ENCODE results near the gene MICU2.

Gene MICU2

GRCh38 chr13:21546372-21546771 lies 57.6 kb downstream of the MICU2 start:
- no peak overlapping the region for H3K4me3 ChIP-seq (ENCODE audit: extremely low read depth, insufficient read depth, low read length, poor library complexity, severe bottlenecking)
- no peaks in the 10 kb centered on the region for H3K9me3 ChIP-seq (ENCODE audit: control insufficient read depth, low read length)
- H3K27ac ChIP-seq (ENCODE audit: low read depth, low read length, severe bottlenecking), result no peak overlapping the region
- H3K36me3 ChIP-seq (ENCODE audit: control insufficient read depth, insufficient read depth, low read length), result peaks cover 11% of the 10 kb centered on the region
- WGBS, 2 experiments (ENCODE audit: insufficient coverage in 2 of 2), result 89 to 100% methylated on average over 1 of the region's 1 CpG
- H3K4me1 ChIP-seq (ENCODE audit: control insufficient read depth, insufficient read depth, low read length, poor library complexity, severe bottlenecking), result peaks cover 4% of the 10 kb centered on the region

DNA sequence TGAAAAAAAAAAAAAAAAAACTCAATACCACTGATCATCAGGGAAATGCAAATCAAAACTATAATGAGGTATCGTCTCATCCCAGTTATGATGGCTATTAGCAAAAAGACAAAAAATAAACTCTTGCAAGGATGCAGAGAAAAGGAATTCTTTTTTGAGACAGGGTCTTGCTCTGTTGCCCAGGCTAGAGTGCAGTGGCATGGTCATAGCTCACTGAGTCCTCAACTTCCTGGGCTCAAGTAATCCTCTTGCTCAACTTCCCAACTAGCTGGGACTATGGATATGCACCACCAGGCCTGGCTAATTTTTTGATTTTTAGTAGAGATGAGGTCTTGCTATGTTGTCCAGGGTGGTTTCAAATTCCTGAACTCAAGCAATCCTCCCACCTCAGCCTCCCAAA lies 59.5 kb downstream of the MICU2 start:
- Histone ChIP-seq H3K36me3 (ENCODE audit: control insufficient read depth, insufficient read depth, low read length) (peaks cover 11% of the 10 kb centered on the region), H3K4me3 (ENCODE audit: extremely low read depth, insufficient read depth, low read length, poor library complexity, severe bottlenecking) (no peak overlapping the region), H3K27ac (ENCODE audit: low read depth, low read length, severe bottlenecking) (no peak overlapping the region), H3K9me3 (ENCODE audit: control insufficient read depth, low read length) (no peaks in the 10 kb centered on the region), H3K4me1 (ENCODE audit: control insufficient read depth, insufficient read depth, low read length, poor library complexity, severe bottlenecking) (peaks cover 4% of the 10 kb centered on the region)
- no CpG with 5 or more reads among the region's 1 CpG for WGBS, 2 experiments (ENCODE audit: insufficient coverage in 2 of 2)

DNA sequence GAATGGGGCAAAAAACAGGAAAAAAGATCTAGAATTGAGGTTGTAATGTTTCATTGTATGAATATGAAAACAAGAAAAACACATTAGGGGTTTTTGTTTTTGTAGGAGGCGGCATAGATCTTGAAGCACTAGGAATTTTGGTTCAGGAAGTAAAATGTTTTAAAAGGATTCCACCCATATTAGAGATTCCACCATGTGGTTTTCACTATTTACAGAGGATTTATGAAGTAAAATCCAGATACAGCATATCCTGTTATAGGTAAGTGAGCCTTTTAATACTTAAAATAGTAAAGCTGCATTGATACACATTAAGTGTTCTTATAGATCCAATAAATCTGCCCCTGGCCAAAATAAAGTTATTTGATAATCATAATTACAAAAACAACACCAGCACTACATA lies 61.4 kb downstream of the MICU2 start:
- Histone ChIP-seq H3K27ac (ENCODE audit: low read depth, low read length, severe bottlenecking) (no peak overlapping the region), H3K4me3 (ENCODE audit: extremely low read depth, insufficient read depth, low read length, poor library complexity, severe bottlenecking) (no peak overlapping the region), H3K9me3 (ENCODE audit: control insufficient read depth, low read length) (no peaks in the 10 kb centered on the region), H3K4me1 (ENCODE audit: control insufficient read depth, insufficient read depth, low read length, poor library complexity, severe bottlenecking) (peaks cover 4% of the 10 kb centered on the region), H3K36me3 (ENCODE audit: control insufficient read depth, insufficient read depth, low read length) (peaks cover 15% of the 10 kb centered on the region)
- no CpG with 5 or more reads among the region's 1 CpG for WGBS, 2 experiments (ENCODE audit: insufficient coverage in 2 of 2)

- no CpG with 5 or more reads among the region's 1 CpG for WGBS, 2 experiments (ENCODE audit: insufficient coverage in 2 of 2)
- Histone ChIP-seq H3K4me3 (ENCODE audit: extremely low read depth, insufficient read depth, low read length, poor library complexity, severe bottlenecking) (no peak overlapping the region), H3K4me1 (ENCODE audit: control insufficient read depth, insufficient read depth, low read length, poor library complexity, severe bottlenecking) (peaks cover 4% of the 10 kb centered on the region), H3K36me3 (ENCODE audit: control insufficient read depth, insufficient read depth, low read length) (peaks cover 10% of the 10 kb centered on the region), H3K27ac (ENCODE audit: low read depth, low read length, severe bottlenecking) (no peak overlapping the region), H3K9me3 (ENCODE audit: control insufficient read depth, low read length) (no peaks in the 10 kb centered on the region)
These were observed 62.0 kb downstream of the MICU2 start for GRCh38 chr13:21541980-21542379.

DNA sequence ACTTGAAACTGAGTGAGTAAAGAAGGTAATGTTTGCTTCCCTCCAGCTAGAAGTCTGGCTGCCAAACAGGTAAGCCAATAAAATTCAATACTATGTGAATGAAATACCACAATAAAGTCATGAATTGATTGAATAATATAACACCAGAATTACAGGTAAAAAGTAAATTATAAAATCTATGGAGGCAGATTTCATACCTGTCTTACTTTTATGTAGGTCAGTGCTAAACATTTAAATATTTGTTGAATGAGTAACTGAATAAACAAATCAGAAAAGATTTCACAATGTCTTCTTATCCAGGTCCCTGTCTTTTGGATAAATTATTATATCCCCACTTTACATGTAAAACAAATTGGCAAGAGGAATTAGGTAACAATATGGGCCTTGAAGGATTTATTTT lies 62.7 kb downstream of the MICU2 start:
- Histone ChIP-seq H3K36me3 (ENCODE audit: control insufficient read depth, insufficient read depth, low read length) (peaks cover 10% of the 10 kb centered on the region), H3K27ac (ENCODE audit: low read depth, low read length, severe bottlenecking) (no peak overlapping the region), H3K4me1 (ENCODE audit: control insufficient read depth, insufficient read depth, low read length, poor library complexity, severe bottlenecking) (peaks cover 4% of the 10 kb centered on the region)

GRCh38 chr13:21539687-21540086 lies 64.3 kb downstream of the MICU2 start:
- Histone ChIP-seq H3K27ac (ENCODE audit: low read depth, low read length, severe bottlenecking) (no peak overlapping the region), H3K36me3 (ENCODE audit: control insufficient read depth, insufficient read depth, low read length) (peaks cover 6% of the 10 kb centered on the region), H3K4me3 (ENCODE audit: extremely low read depth, insufficient read depth, low read length, poor library complexity, severe bottlenecking) (no peak overlapping the region), H3K4me1 (ENCODE audit: control insufficient read depth, insufficient read depth, low read length, poor library complexity, severe bottlenecking) (peaks cover 4% of the 10 kb centered on the region), H3K9me3 (ENCODE audit: control insufficient read depth, low read length) (no peaks in the 10 kb centered on the region)

More for the DNA sequence above, 62.7 kb downstream of the MICU2 start:
- Histone ChIP-seq H3K9me3 (ENCODE audit: control insufficient read depth, low read length) (no peaks in the 10 kb centered on the region), H3K4me3 (ENCODE audit: extremely low read depth, insufficient read depth, low read length, poor library complexity, severe bottlenecking) (no peak overlapping the region)

DNA sequence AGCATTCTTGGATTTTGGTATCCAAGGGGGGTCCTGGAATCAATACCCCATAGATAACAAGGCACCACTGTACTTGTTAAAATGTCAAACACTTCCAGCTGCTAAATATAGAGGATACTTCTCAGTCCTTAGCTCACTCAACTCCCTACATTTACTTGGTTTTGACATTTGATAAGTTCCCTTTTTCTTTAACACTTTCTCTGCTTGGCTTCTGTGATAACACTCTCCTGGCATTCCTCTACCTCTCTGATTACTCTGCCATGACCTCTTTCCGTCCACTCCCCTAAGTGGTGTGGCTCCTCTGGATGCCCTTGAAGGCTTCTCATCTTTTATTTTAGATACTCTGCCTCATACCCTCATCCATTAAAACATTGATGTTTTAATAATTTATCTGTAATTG lies 65.2 kb downstream of the MICU2 start:
- H3K27ac ChIP-seq (ENCODE audit: low read depth, low read length, severe bottlenecking), result no peak overlapping the region
- H3K36me3 ChIP-seq (ENCODE audit: control insufficient read depth, insufficient read depth, low read length), result peaks cover 12% of the 10 kb centered on the region
- H3K4me1 ChIP-seq (ENCODE audit: control insufficient read depth, insufficient read depth, low read length, poor library complexity, severe bottlenecking), result peaks cover 4% of the 10 kb centered on the region
- WGBS, 2 experiments (ENCODE audit: insufficient coverage in 2 of 2), result 100% methylated on average over 1 of the region's 1 CpG; no CpG with 5 or more reads in 1 of the 2 experiments
- no peaks in the 10 kb centered on the region for H3K9me3 ChIP-seq (ENCODE audit: control insufficient read depth, low read length)
- no peak overlapping the region for H3K4me3 ChIP-seq (ENCODE audit: extremely low read depth, insufficient read depth, low read length, poor library complexity, severe bottlenecking)

DNA sequence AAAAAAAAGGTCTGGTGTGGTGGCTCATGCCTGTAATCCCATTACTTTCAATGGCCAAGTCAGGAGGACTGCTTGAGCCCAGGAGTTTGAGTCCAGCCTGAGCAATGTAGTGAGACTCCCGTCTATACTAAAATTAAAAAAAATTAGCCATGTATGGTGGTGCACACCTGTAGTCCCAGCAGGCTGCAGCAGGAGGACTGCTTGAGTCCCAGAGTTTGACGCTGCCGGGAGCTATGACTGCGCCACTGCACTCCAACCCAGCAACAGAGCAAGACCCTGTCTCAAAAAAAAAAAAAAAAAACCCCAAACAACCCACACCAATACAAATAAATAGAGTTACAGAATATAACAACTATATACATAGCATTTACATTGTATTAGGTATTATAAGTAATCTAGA lies 65.7 kb downstream of the MICU2 start:
- no peaks in the 10 kb centered on the region for H3K9me3 ChIP-seq (ENCODE audit: control insufficient read depth, low read length)
- H3K36me3 ChIP-seq (ENCODE audit: control insufficient read depth, insufficient read depth, low read length), result peaks cover 12% of the 10 kb centered on the region
- H3K4me3 ChIP-seq (ENCODE audit: extremely low read depth, insufficient read depth, low read length, poor library complexity, severe bottlenecking), result no peak overlapping the region
- H3K4me1 ChIP-seq (ENCODE audit: control insufficient read depth, insufficient read depth, low read length, poor library complexity, severe bottlenecking), result peaks cover 4% of the 10 kb centered on the region
- no peak overlapping the region for H3K27ac ChIP-seq (ENCODE audit: low read depth, low read length, severe bottlenecking)
- WGBS, 2 experiments (ENCODE audit: insufficient coverage in 2 of 2), result no CpG with 5 or more reads among the region's 4 CpGs

GRCh38 chr13:21537105-21537504 lies 66.9 kb downstream of the MICU2 start:
- Histone ChIP-seq H3K27ac (ENCODE audit: low read depth, low read length, severe bottlenecking) (no peak overlapping the region), H3K4me3 (ENCODE audit: extremely low read depth, insufficient read depth, low read length, poor library complexity, severe bottlenecking) (no peak overlapping the region), H3K9me3 (ENCODE audit: control insufficient read depth, low read length) (no peaks in the 10 kb centered on the region), H3K36me3 (ENCODE audit: control insufficient read depth, insufficient read depth, low read length) (peaks cover 12% of the 10 kb centered on the region), H3K4me1 (ENCODE audit: control insufficient read depth, insufficient read depth, low read length, poor library complexity, severe bottlenecking) (peaks cover 1% of the 10 kb centered on the region)
- 88 to 100% methylated on average over 1 of the region's 1 CpG for WGBS, 2 experiments (ENCODE audit: insufficient coverage in 2 of 2)

DNA sequence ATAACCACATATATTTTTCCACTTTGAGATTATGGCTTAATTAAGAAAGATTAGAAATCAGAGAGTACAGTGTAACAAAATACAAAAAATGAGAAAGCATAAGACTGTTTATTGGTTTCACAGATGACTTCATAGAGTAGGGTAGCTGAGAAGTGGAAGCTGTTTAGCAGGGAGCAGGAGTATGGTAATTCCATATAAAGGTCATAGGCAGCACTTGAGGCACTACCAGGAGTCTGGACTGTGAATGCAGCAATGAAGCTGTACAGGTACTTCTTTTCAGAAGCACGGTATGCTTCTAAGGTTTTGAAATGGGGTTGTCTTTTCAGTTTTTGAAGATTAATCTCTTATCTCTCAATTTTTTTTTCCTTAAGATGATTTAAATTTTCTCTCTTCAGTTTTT lies 69.2 kb downstream of the MICU2 start:
- no CpG with 5 or more reads among the region's 1 CpG for WGBS, 2 experiments (ENCODE audit: insufficient coverage in 2 of 2)
- Histone ChIP-seq H3K9me3 (ENCODE audit: control insufficient read depth, low read length) (no peaks in the 10 kb centered on the region), H3K27ac (ENCODE audit: low read depth, low read length, severe bottlenecking) (no peak overlapping the region), H3K4me3 (ENCODE audit: extremely low read depth, insufficient read depth, low read length, poor library complexity, severe bottlenecking) (no peak overlapping the region), H3K36me3 (ENCODE audit: control insufficient read depth, insufficient read depth, low read length) (peaks cover 15% of the 10 kb centered on the region), H3K4me1 (ENCODE audit: control insufficient read depth, insufficient read depth, low read length, poor library complexity, severe bottlenecking) (no peaks in the 10 kb centered on the region)

DNA sequence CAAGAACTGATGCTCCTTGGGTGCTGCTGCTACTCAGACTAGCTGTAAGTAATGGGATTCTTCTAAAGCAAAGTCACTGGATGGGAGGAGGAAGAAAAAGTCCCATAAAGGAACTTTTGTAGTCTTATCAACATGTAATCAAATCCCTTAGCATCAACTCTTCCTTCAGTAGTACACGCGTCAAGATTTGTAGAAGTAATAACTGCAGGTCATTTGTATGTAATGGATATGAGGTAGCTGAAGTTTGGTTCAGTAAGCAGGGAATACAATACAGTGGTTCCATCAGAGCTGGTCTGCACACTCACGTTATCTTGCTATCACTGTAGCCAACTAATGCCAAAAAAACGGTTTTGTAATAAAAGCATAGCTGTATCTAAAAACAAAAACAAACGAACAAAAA lies 72.5 kb downstream of the MICU2 start:
- Histone ChIP-seq H3K9me3 (ENCODE audit: control insufficient read depth, low read length) (no peaks in the 10 kb centered on the region), H3K4me3 (ENCODE audit: extremely low read depth, insufficient read depth, low read length, poor library complexity, severe bottlenecking) (no peak overlapping the region), H3K36me3 (ENCODE audit: control insufficient read depth, insufficient read depth, low read length) (peaks cover 9% of the 10 kb centered on the region), H3K4me1 (ENCODE audit: control insufficient read depth, insufficient read depth, low read length, poor library complexity, severe bottlenecking) (no peaks in the 10 kb centered on the region), H3K27ac (ENCODE audit: low read depth, low read length, severe bottlenecking) (no peak overlapping the region)
- whole genome bisulfite sequencing, 2 experiments (ENCODE audit: insufficient coverage in 2 of 2), result 80 to 89% methylated on average over 1 to 3 of the region's 5 CpGs

DNA sequence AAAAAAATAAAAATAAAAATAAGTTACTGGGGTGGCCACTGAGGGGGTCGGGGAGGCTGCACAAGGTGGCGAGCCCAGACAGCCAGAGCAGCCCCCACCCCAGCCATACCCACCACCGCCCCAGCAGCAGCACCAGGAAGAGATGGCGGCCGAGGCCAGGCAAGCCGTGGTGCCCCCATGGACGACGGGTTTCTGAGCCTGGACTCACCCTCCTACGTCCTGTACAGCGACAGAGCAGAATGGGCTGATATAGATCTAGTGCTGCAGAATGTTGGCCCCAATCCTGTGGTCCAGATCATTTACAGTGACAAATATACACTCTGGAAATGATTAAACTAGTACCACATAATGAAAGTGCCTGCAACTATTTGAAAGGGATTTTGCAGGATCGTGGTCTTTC lies 73.3 kb downstream of the MICU2 start:
- Histone ChIP-seq H3K4me3 (ENCODE audit: extremely low read depth, insufficient read depth, low read length, poor library complexity, severe bottlenecking) (no peak overlapping the region), H3K27ac (ENCODE audit: low read depth, low read length, severe bottlenecking) (no peak overlapping the region), H3K9me3 (ENCODE audit: control insufficient read depth, low read length) (no peaks in the 10 kb centered on the region), H3K4me1 (ENCODE audit: control insufficient read depth, insufficient read depth, low read length, poor library complexity, severe bottlenecking) (no peaks in the 10 kb centered on the region), H3K36me3 (ENCODE audit: control insufficient read depth, insufficient read depth, low read length) (peaks cover 9% of the 10 kb centered on the region)
- 100% methylated on average over 2 of the region's 11 CpGs for WGBS, 2 experiments (ENCODE audit: insufficient coverage in 2 of 2)

All from mesodermal cell (in vitro differentiated cells).